Measurements from ENCODE around the gene NTN1.

The NTN1 gene

GRCh38 chr17:9192010-9192409 is 170.7 kb downstream of the NTN1 start:
- no peak overlapping the region for H2AFZ ChIP-seq (ENCODE audit: low read length)
- H3K4me1 ChIP-seq (ENCODE audit: insufficient read depth, low read length, severe bottlenecking), result no peaks in the 10 kb centered on the region
- H3K4me2 ChIP-seq (ENCODE audit: low read length), result no peak overlapping the region
- no peaks in the 10 kb centered on the region for H3K9me3 ChIP-seq (ENCODE audit: low read length)
- H3K79me2 ChIP-seq (ENCODE audit: insufficient read depth, low read length), result no peaks in the 10 kb centered on the region
- H3K4me3 ChIP-seq (ENCODE audit: low read depth, low read length, poor library complexity, severe bottlenecking), result no peak overlapping the region
- H3K27me3 ChIP-seq (ENCODE audit: insufficient read depth, low read length), result no peaks in the 10 kb centered on the region
- H3F3A ChIP-seq (ENCODE audit: insufficient read depth, low read length), result no peaks in the 10 kb centered on the region
- no peak overlapping the region for H3K27ac ChIP-seq (ENCODE audit: low read depth, low read length, poor library complexity, severe bottlenecking)
- no peak for TF ChIP-seq EZH2 (IDR thresholded peaks at IDR 0.05; ENCODE audit: borderline replicate concordance, low read length)
- no peak for TF ChIP-seq CTCF (IDR thresholded peaks at IDR 0.05; ENCODE audit: low read length)
- no peaks in the 10 kb centered on the region for H4K20me1 ChIP-seq (ENCODE audit: insufficient read depth, low read length)
- H3K36me3 ChIP-seq (ENCODE audit: insufficient read depth, low read length), result no peaks in the 10 kb centered on the region
- no peaks in the 10 kb centered on the region for H3K9me2 ChIP-seq (ENCODE audit: low read depth, low read length)
- no peak overlapping the region for H3K9ac ChIP-seq (ENCODE audit: low read length)

GRCh38 chr17:9195411-9195810 is 174.1 kb downstream of the NTN1 start:
- Histone ChIP-seq H3K4me1 (ENCODE audit: insufficient read depth, low read length, severe bottlenecking) (no peaks in the 10 kb centered on the region), H2AFZ (ENCODE audit: low read length) (no peak overlapping the region), H4K20me1 (ENCODE audit: insufficient read depth, low read length) (no peaks in the 10 kb centered on the region), H3K9me2 (ENCODE audit: low read depth, low read length) (no peaks in the 10 kb centered on the region), H3F3A (ENCODE audit: insufficient read depth, low read length) (no peaks in the 10 kb centered on the region), H3K4me2 (ENCODE audit: low read length) (no peak overlapping the region), H3K27me3 (ENCODE audit: insufficient read depth, low read length) (no peaks in the 10 kb centered on the region; the same call in 1 of the 2 replicates), H3K27ac (ENCODE audit: low read depth, low read length, poor library complexity, severe bottlenecking) (no peak overlapping the region), H3K4me3 (ENCODE audit: low read depth, low read length, poor library complexity, severe bottlenecking) (no peak overlapping the region), H3K9me3 (ENCODE audit: low read length) (no peaks in the 10 kb centered on the region), H3K9ac (ENCODE audit: low read length) (no peak overlapping the region), H3K79me2 (ENCODE audit: insufficient read depth, low read length) (no peaks in the 10 kb centered on the region), H3K36me3 (ENCODE audit: insufficient read depth, low read length) (no peaks in the 10 kb centered on the region)
- TF ChIP-seq EZH2 (IDR thresholded peaks at IDR 0.05; ENCODE audit: borderline replicate concordance, low read length) (no peak), CTCF (IDR thresholded peaks at IDR 0.05; ENCODE audit: low read length) (no peak)

DNA sequence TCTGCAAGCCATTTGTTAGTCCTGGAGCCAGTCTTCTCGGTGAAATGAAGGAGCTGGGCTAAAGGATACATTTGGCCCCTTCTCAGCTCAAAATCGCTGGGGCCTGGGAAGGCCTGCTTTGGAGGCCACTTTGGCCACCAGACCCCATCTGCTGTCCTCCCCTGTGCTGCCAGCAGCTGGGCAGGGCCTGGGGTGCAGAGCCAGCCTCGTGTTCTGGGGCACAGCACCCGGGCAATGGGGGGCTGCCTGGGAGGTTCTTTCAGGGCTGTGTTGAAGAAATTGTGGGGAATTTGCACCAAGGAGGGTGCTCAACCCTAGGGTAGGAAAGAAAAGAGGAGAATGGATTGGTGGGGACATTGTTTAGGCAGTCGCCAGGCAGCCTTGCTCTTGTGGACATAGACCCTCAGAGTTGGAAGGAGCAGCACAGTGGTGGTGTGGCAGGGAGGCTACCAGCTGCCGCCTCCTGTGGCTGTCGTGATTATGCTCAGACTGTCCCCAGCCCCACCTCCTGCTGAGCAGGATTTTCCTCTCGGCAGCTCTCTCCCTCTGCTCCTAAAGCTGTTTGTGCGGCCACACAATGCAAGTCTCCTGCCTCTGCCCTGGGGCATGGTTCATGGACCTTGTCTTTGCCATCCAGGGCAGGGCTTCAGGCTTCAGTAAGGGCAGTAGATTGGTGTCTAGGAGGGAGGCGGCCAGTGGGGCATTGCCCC is 174.8 kb downstream of the NTN1 start:
- H3K4me3 ChIP-seq (ENCODE audit: low read depth, low read length, poor library complexity, severe bottlenecking), result no peak overlapping the region
- no peaks in the 10 kb centered on the region for H3K9me3 ChIP-seq (ENCODE audit: low read length)
- no peak overlapping the region for H2AFZ ChIP-seq (ENCODE audit: low read length)
- H3K4me2 ChIP-seq (ENCODE audit: low read length), result no peak overlapping the region
- no peaks in the 10 kb centered on the region for H3K36me3 ChIP-seq (ENCODE audit: insufficient read depth, low read length)
- no peaks in the 10 kb centered on the region for H3K9me2 ChIP-seq (ENCODE audit: low read depth, low read length)
- H3K4me1 ChIP-seq (ENCODE audit: insufficient read depth, low read length, severe bottlenecking), result no peaks in the 10 kb centered on the region
- no peak overlapping the region for H3K9ac ChIP-seq (ENCODE audit: low read length)
- TF ChIP-seq EZH2 (IDR thresholded peaks at IDR 0.05; ENCODE audit: borderline replicate concordance, low read length), result no peak
- TF ChIP-seq CTCF (IDR thresholded peaks at IDR 0.05; ENCODE audit: low read length), result no peak
- no peaks in the 10 kb centered on the region for H3K79me2 ChIP-seq (ENCODE audit: insufficient read depth, low read length)
- H4K20me1 ChIP-seq (ENCODE audit: insufficient read depth, low read length), result no peaks in the 10 kb centered on the region
- no peaks in the 10 kb centered on the region; the same call in 1 of the 2 replicates for H3K27me3 ChIP-seq (ENCODE audit: insufficient read depth, low read length)
- H3F3A ChIP-seq (ENCODE audit: insufficient read depth, low read length), result no peaks in the 10 kb centered on the region
- no peak overlapping the region for H3K27ac ChIP-seq (ENCODE audit: low read depth, low read length, poor library complexity, severe bottlenecking)

Measured in OCI-LY1 (cell line).